HCT116 (cell line): ENCODE results near the gene CTU2. TPM values are rescaled to one million over a fixed set of nuclear protein-coding genes. Genes with fewer than 3 reads are reported as not detected.

Experiments
- ATAC-seq: fragments of 200-7000 bp; cut with Tn5 transposase; 2 replicates; pipeline ENCODE4 v1.9.1; 2020; ENCODE audit warnings: mild to moderate bottlenecking, moderate library complexity
- BruUV-seq: library from RNA; stranded (reverse); fragments of 400-500 nt; replicated peaks from 2 replicates; lab custom pipeline; 2021; lab: Mats Ljungman, UMichigan
- CTCF ChIA-PET: fragments of 300-600 bp; sonication (Branson Sonifier 250); formaldehyde crosslinking; loops from one replicate; lab custom pipeline; 2021; ENCODE audit warnings: antibody characterized with exemption; lab: Charles Lee
- POLR2A ChIA-PET: fragments of 300-600, 350-600 bp; sonication (Branson Sonifier 250); formaldehyde crosslinking; loops from one replicate; lab custom pipeline; 2021; ENCODE audit warnings: antibody characterized with exemption; lab: Charles Lee
- RAD21 ChIA-PET, 2 experiments: fragments of 300-600 bp; sonication (Branson Sonifier 250); formaldehyde crosslinking; loops; one replicate each; lab custom pipeline; 2023; ENCODE audit warnings: low total read pairs in 2 of 2; ENCODE audit not compliant: uncharacterized antibody in 2 of 2, unreplicated experiment in 2 of 2, low non-redundant PET in 1 of 2; lab: Charles Lee
- DNase-seq: peaks from one replicate; pipeline ENCODE4 v3.0.0-alpha.2; 2010; ENCODE audit warnings: low read depth, low spot score
- H2AFZ ChIP-seq: fragments of 200-600 bp; shearing (Covaris generic), sonication (generic); 2 replicates; pipeline ENCODE4 v1.6.1; 2017; ENCODE audit warnings: low read depth, mixed run types, mixed read lengths, antibody characterized with exemption, low read length; ENCODE audit not compliant: poor library complexity, severe bottlenecking
- H3K27ac ChIP-seq: 2 replicates; pipeline ENCODE4 v1.5.1; 2012; ENCODE audit warnings: low read depth, low read length
- H3K27me3 ChIP-seq: fragments of 200-600 bp; sonication (generic); 2 replicates; pipeline ENCODE4 v1.6.1; 2016; ENCODE audit warnings: mixed run types, low read length, mixed read lengths; ENCODE audit not compliant: insufficient read depth
- H3K36me3 ChIP-seq, 2 experiments: fragments of 200-500 bp in 1 of 2; fragments of 200-600 bp in 1 of 2; sonication (Bioruptor generic) in 1 of 2; sonication (generic) in 1 of 2; 2 replicates each; pipeline versions ENCODE4 v1.5.1 to v1.6.1; 2014 to 2016; ENCODE audit warnings: low read length in 2 of 2, inconsistent platforms in 1 of 2, mixed read lengths in 1 of 2, mixed run types in 1 of 2; ENCODE audit not compliant: insufficient read depth in 2 of 2, control insufficient read depth in 1 of 2
- H3K4me1 ChIP-seq, 2 experiments: fragments of 200-600 bp in 1 of 2; sonication (generic) in 1 of 2; 2 replicates each; pipeline versions ENCODE4 v1.5.1 to v1.6.1; 2012 to 2017; ENCODE audit warnings: low read length in 2 of 2, inconsistent platforms in 1 of 2, mild to moderate bottlenecking in 1 of 2, mixed read lengths in 1 of 2, mixed run types in 1 of 2, moderate library complexity in 1 of 2; ENCODE audit not compliant: insufficient read depth in 2 of 2, control insufficient read depth in 1 of 2
- H3K4me2 ChIP-seq: fragments of 200-600 bp; sonication (generic); 2 replicates; pipeline ENCODE4 v1.6.1; 2017; ENCODE audit warnings: mixed run types, low read length, mixed read lengths
- H3K4me3 ChIP-seq, 2 experiments: fragments of 200-600 bp in 1 of 2; sonication (generic) in 1 of 2; replicated peaks in 1 of 2; 2 replicates each; pipeline ENCODE4 v1.5.1; 2011 to 2016; ENCODE audit warnings: low read length in 2 of 2, control low read depth in 1 of 2, low read depth in 1 of 2, mild to moderate bottlenecking in 1 of 2, mixed read lengths in 1 of 2, mixed run types in 1 of 2
- H3K79me2 ChIP-seq: fragments of 200-600 bp; sonication (generic); 2 replicates; pipeline ENCODE4 v1.6.1; 2017; ENCODE audit warnings: mild to moderate bottlenecking, mixed run types, low read length, moderate library complexity, mixed read lengths; ENCODE audit not compliant: insufficient read depth
- H3K9ac ChIP-seq: fragments of 200-600 bp; sonication (generic); 2 replicates; pipeline ENCODE4 v1.6.1; 2016; ENCODE audit warnings: low read length, mixed read lengths
- H3K9me2 ChIP-seq: fragments of 200-600 bp; sonication (generic), shearing (Covaris generic); 2 replicates; pipeline ENCODE4 v1.6.1; 2017; ENCODE audit warnings: mixed run types, mild to moderate bottlenecking, moderate library complexity; ENCODE audit not compliant: insufficient read depth
- H3K9me3 ChIP-seq, 2 experiments: fragments of 200-500 bp in 1 of 2; fragments of 200-600 bp in 1 of 2; sonication (Bioruptor generic) in 1 of 2; sonication (generic) in 1 of 2; 2 replicates each; pipeline ENCODE4 v1.6.1; 2014 to 2017; ENCODE audit warnings: low read length in 2 of 2, mixed read lengths in 2 of 2, inconsistent platforms in 1 of 2, low read depth in 1 of 2, mild to moderate bottlenecking in 1 of 2, mixed run types in 1 of 2, moderate library complexity in 1 of 2; ENCODE audit not compliant: control insufficient read depth in 1 of 2, insufficient read depth in 1 of 2
- H4K20me1 ChIP-seq: fragments of 200-600 bp; sonication (generic), shearing (Covaris generic); 2 replicates; pipeline ENCODE4 v1.6.1; 2017; ENCODE audit warnings: mixed run types, mild to moderate bottlenecking, moderate library complexity; ENCODE audit not compliant: insufficient read depth
- CBX3 ChIP-seq: IDR thresholded peaks from 2 replicates; pipeline ENCODE4 v1.6.1; 2012; ENCODE audit warnings: low read depth
- CEBPB ChIP-seq: IDR thresholded peaks from 2 replicates; pipeline ENCODE4 v1.6.1; 2012; ENCODE audit warnings: low read depth
- EGR1 ChIP-seq: IDR thresholded peaks from 2 replicates; pipeline ENCODE4 v1.6.1; 2012; ENCODE audit warnings: low read depth
- EZH2 ChIP-seq: fragments of 200-600 bp; sonication (generic); IDR thresholded peaks from 2 replicates; pipeline ENCODE4 v1.6.1; 2017; ENCODE audit warnings: antibody characterized with exemption, mixed run types
- EZH2phosphoT487 ChIP-seq: fragments of 200-600 bp; IDR thresholded peaks from 2 replicates; pipeline ENCODE4 v1.6.1; 2018; ENCODE audit warnings: antibody characterized with exemption, borderline replicate concordance
- FOSL1 ChIP-seq: IDR thresholded peaks from 2 replicates; pipeline ENCODE4 v1.6.1; 2012; ENCODE audit warnings: low read depth
- POLR2A ChIP-seq: IDR thresholded peaks from 2 replicates; pipeline ENCODE4 v1.7.0; 2011; ENCODE audit warnings: borderline replicate concordance; ENCODE audit not compliant: insufficient read depth, insufficient read length; ENCODE audit errors: extremely low read depth
- POLR2AphosphoS5 ChIP-seq: IDR thresholded peaks from 2 replicates; pipeline ENCODE4 v1.6.1; 2011; ENCODE audit warnings: mild to moderate bottlenecking, low read depth, low read length, moderate library complexity
- SIN3A ChIP-seq: IDR thresholded peaks from 2 replicates; pipeline ENCODE4 v1.6.1; 2012; ENCODE audit warnings: low read depth
- SP1 ChIP-seq: IDR thresholded peaks from 2 replicates; pipeline ENCODE4 v1.6.1; 2012; ENCODE audit warnings: low read depth
- TCF7L2 ChIP-seq: IDR thresholded peaks from 2 replicates; pipeline ENCODE4 v1.7.0; 2011; ENCODE audit warnings: borderline replicate concordance, inconsistent platforms; ENCODE audit not compliant: insufficient read depth, insufficient read length; ENCODE audit errors: extremely low read depth
- YY1 ChIP-seq: IDR thresholded peaks from 2 replicates; pipeline ENCODE4 v1.6.1; 2011; ENCODE audit warnings: low read length, low read depth, moderate library complexity, mild to moderate bottlenecking; ENCODE audit not compliant: insufficient replicate concordance; ENCODE audit errors: extremely low read depth
- ZFX ChIP-seq: fragments of 450-650 bp; IDR thresholded peaks from 2 replicates; pipeline ENCODE4 v1.6.1; 2017
- intact Hi-C: fragments of 100-400 bp; cut with micrococcal nuclease; formaldehyde crosslinking; loops from 2 replicates; pipeline ENCODE4 v1.10.0; 2022
- total RNA-seq: library from RNA; stranded (reverse); gene quantifications from one replicate; pipeline ENCODE4 v1.2.1, GENCODE V29; 2021; ENCODE audit not compliant: unreplicated experiment
- TF ChIP-seq, protein P1 (sequence below): IDR thresholded peaks from 2 replicates; pipeline ENCODE4 v1.6.1; 2012; ENCODE audit warnings: low read depth
- TF ChIP-seq, protein P2 (sequence below), 3 experiments: fragments of 200-600 bp in 1 of 3; sonication (generic) in 1 of 3; IDR thresholded peaks in 2 of 3; conservative IDR thresholded peaks in 1 of 3; 2 replicates each; pipeline ENCODE4 v1.5.1; 2012 to 2017; ENCODE audit warnings: low read depth in 2 of 3, low read length in 2 of 3, antibody characterized with exemption in 1 of 3, borderline replicate concordance in 1 of 3, control low read depth in 1 of 3, mild to moderate bottlenecking in 1 of 3, mixed read lengths in 1 of 3, mixed run types in 1 of 3, moderate library complexity in 1 of 3; ENCODE audit not compliant: insufficient read depth in 1 of 3
- TF ChIP-seq, protein P3 (sequence below): IDR thresholded peaks from 2 replicates; pipeline ENCODE4 v1.6.1; 2012

CTU2 gene
- total RNA-seq, 1 experiment from 2014 or later = 71.3 TPM

DNA sequence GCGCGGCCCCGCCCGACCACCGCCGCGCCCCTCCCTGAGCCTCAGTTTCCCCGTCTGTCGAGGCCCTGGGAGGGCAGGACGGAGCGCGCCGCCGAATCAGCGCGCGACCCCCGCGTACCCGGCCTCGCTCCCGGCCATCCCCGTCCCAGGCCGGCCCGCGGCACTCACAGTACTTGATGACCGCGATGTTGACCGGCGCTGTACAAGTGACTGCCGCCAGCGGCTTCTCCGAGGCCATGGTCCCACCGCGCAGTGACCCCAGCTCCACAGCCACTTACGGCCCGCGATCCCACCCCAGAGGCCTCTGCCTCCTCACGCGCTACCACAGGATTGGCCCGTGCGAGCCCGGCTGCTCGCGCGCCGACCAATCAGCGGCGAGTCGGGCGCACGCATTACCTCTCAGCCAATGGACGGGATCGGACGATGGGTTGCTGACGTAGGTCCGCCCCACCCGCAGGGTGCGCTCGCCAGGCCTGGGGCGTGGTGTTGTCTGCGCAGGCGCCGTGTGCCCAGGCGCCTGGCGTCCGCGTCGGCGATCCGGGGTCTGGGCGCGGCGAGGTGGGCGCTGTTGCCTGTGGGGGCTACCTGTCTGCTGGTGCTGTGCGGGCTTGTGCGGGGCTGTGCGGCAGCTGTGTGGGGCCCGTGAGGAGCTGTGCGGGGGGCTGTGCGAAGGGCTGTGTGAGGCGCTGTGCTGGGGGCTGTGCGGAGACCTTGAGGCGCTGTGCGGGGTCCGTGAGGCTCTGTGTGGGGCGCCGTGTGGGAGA is 43.3 kb upstream of the CTU2 start, which contains the start of gene MVD:
TSS of gene MVD (minus strand) at position 249 of the 764 bp plus-strand sequence. CDS start at position 238, 11 bp downstream.
- peaks cover 36% of the 10 kb centered on the region for H3K79me2 ChIP-seq
- ATAC-seq (peak; percentile 97), DNase-seq (peak; percentile 98)
- no peak within 1 kb of the TSS for H2AFZ ChIP-seq
- TF ChIP-seq CBX3 (no peak), ZFX (peak; percentile 44; the same call in 1 of the 2 replicates), EZH2phosphoT487 (no peak), TCF7L2 (peak; percentile 66), SIN3A (peak; percentile 87; the same call in 1 of the 2 replicates), EZH2 (no peak), EGR1 (no peak), FOSL1 (no peak), SP1 (peak; percentile 99), POLR2A (peak; percentile 87), CEBPB (no peak), POLR2AphosphoS5 (peak; percentile 96), YY1 (no peak)
- TF ChIP-seq, protein P1, sequence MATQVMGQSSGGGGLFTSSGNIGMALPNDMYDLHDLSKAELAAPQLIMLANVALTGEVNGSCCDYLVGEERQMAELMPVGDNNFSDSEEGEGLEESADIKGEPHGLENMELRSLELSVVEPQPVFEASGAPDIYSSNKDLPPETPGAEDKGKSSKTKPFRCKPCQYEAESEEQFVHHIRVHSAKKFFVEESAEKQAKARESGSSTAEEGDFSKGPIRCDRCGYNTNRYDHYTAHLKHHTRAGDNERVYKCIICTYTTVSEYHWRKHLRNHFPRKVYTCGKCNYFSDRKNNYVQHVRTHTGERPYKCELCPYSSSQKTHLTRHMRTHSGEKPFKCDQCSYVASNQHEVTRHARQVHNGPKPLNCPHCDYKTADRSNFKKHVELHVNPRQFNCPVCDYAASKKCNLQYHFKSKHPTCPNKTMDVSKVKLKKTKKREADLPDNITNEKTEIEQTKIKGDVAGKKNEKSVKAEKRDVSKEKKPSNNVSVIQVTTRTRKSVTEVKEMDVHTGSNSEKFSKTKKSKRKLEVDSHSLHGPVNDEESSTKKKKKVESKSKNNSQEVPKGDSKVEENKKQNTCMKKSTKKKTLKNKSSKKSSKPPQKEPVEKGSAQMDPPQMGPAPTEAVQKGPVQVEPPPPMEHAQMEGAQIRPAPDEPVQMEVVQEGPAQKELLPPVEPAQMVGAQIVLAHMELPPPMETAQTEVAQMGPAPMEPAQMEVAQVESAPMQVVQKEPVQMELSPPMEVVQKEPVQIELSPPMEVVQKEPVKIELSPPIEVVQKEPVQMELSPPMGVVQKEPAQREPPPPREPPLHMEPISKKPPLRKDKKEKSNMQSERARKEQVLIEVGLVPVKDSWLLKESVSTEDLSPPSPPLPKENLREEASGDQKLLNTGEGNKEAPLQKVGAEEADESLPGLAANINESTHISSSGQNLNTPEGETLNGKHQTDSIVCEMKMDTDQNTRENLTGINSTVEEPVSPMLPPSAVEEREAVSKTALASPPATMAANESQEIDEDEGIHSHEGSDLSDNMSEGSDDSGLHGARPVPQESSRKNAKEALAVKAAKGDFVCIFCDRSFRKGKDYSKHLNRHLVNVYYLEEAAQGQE = no peak
- TF ChIP-seq, protein P2, sequence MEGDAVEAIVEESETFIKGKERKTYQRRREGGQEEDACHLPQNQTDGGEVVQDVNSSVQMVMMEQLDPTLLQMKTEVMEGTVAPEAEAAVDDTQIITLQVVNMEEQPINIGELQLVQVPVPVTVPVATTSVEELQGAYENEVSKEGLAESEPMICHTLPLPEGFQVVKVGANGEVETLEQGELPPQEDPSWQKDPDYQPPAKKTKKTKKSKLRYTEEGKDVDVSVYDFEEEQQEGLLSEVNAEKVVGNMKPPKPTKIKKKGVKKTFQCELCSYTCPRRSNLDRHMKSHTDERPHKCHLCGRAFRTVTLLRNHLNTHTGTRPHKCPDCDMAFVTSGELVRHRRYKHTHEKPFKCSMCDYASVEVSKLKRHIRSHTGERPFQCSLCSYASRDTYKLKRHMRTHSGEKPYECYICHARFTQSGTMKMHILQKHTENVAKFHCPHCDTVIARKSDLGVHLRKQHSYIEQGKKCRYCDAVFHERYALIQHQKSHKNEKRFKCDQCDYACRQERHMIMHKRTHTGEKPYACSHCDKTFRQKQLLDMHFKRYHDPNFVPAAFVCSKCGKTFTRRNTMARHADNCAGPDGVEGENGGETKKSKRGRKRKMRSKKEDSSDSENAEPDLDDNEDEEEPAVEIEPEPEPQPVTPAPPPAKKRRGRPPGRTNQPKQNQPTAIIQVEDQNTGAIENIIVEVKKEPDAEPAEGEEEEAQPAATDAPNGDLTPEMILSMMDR (IDR thresholded peaks at IDR 0.05 in 2 of 3, conservative IDR thresholded peaks at IDR 0.05 in 1 of 3; ENCODE audit: borderline replicate concordance in 1 of 3, insufficient read depth in 1 of 3, low read depth in 2 of 3, low read length in 2 of 3) = 0 out of 6 replicates have a peak, but pooled peaks of 1 of the 3 experiments have one; percentile 1
- TF ChIP-seq, protein P3, sequence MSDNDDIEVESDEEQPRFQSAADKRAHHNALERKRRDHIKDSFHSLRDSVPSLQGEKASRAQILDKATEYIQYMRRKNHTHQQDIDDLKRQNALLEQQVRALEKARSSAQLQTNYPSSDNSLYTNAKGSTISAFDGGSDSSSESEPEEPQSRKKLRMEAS = peak; percentile 69
- BruUV-seq = no TSS peak
- POLR2A ChIA-PET = interaction anchor here (1.0 kb wide), 2 partner anchors 69 to 111 kb away, joined by 3 read pairs; no protein-coding TSS in a partner anchor
- no peaks in the 10 kb centered on the region for H3K27me3 ChIP-seq
- peak within 1 kb of the TSS; percentile 73 to 98 for H3K4me3 ChIP-seq
- H3K4me1 ChIP-seq = peaks cover 4 to 21% of the 10 kb centered on the region in 2 experiments; a peak in 3 of 4 replicates
- H3K36me3 ChIP-seq = peaks cover under 1 to 3% of the 10 kb centered on the region in 2 experiments; a peak in 1 of 4 replicates
- CTCF ChIA-PET = interaction anchor here (1.3 kb wide), 2 partner anchors 9 to 74 kb away, joined by 5 to 7 read pairs; no protein-coding TSS in a partner anchor
- peak within 1 kb of the TSS; percentile 96 for H3K27ac ChIP-seq
- H4K20me1 ChIP-seq = no peaks in the 10 kb centered on the region
- no peaks in the 10 kb centered on the region for H3K9me3 ChIP-seq
- H3K9ac ChIP-seq = peak within 1 kb of the TSS; percentile 92
- RAD21 ChIA-PET = no interaction called here
- intact Hi-C loops = no loop called here
- peak within 1 kb of the TSS; percentile 92 for H3K4me2 ChIP-seq
- H3K9me2 ChIP-seq = no peaks in the 10 kb centered on the region
